IMR-90 (cell line): ENCODE data around the gene MMP12. TPM values are rescaled to one million over a fixed set of nuclear protein-coding genes. Genes with fewer than 3 reads are reported as not detected.

ENCODE experiments used
- ATAC-seq: fragments of 200-7000 bp; cut with Tn5 transposase; 2 replicates; pipeline ENCODE4 v1.9.1; 2020; ENCODE audit warnings: low read depth, mild to moderate bottlenecking, moderate library complexity
- BruUV-seq: library from RNA; stranded (reverse); fragments of 400-500 nt; replicated peaks from 2 replicates; lab custom pipeline; 2021; lab: Mats Ljungman, UMichigan
- CTCF ChIA-PET: fragments of 300-600 bp; formaldehyde crosslinking; extraction: SDS; loops from one replicate; lab custom pipeline; 2021; ENCODE audit warnings: antibody characterized with exemption; lab: Yijun Ruan, JAX
- POLR2A ChIA-PET: fragments of 300-600 bp; sonication (Branson Sonifier 250); formaldehyde crosslinking; loops from one replicate; lab custom pipeline; 2022; ENCODE audit warnings: antibody characterized with exemption; ENCODE audit not compliant: unreplicated experiment; lab: Charles Lee
- DNase-seq: peaks from one replicate; pipeline ENCODE4 v3.0.0; 2013
- H2AFZ ChIP-seq: replicated peaks from 2 replicates; pipeline ENCODE3; 2013; ENCODE audit warnings: low read length, mild to moderate bottlenecking; ENCODE audit not compliant: poor library complexity
- H2AK5ac ChIP-seq: 2 replicates; pipeline ENCODE4 v1.6.1; 2013; ENCODE audit warnings: low read depth, low read length, inconsistent platforms
- H2AK9ac ChIP-seq: replicated peaks from 2 replicates; pipeline ENCODE3; 2013; ENCODE audit warnings: mild to moderate bottlenecking, low read depth, low read length, moderate library complexity; ENCODE audit not compliant: poor library complexity
- H2BK120ac ChIP-seq: 2 replicates; pipeline ENCODE4 v1.6.1; 2013; ENCODE audit warnings: low read depth, low read length, inconsistent platforms
- H2BK15ac ChIP-seq: 3 replicates; pipeline ENCODE4 v1.6.1; 2013; ENCODE audit warnings: low read depth, low read length, inconsistent platforms
- H2BK20ac ChIP-seq: 2 replicates; pipeline ENCODE4 v1.6.1; 2013; ENCODE audit warnings: low read depth, mild to moderate bottlenecking, inconsistent platforms, low read length, moderate library complexity
- H2BK5ac ChIP-seq: 2 replicates; pipeline ENCODE4 v1.6.1; 2013; ENCODE audit warnings: mild to moderate bottlenecking, low read depth, low read length, inconsistent platforms; ENCODE audit not compliant: poor library complexity, severe bottlenecking
- H3K14ac ChIP-seq: replicated peaks from 2 replicates; pipeline ENCODE4 v1.6.1; 2013; ENCODE audit warnings: low read depth, low read length, inconsistent platforms
- H3K18ac ChIP-seq: 2 replicates; pipeline ENCODE4 v1.6.1; 2013; ENCODE audit warnings: low read depth, low read length, control low read depth
- H3K23ac ChIP-seq: 2 replicates; pipeline ENCODE4 v1.6.1; 2013; ENCODE audit warnings: low read depth, low read length, inconsistent platforms
- H3K27ac ChIP-seq: 2 replicates; pipeline ENCODE4 v1.5.1; 2013; ENCODE audit warnings: mild to moderate bottlenecking, control low read depth, low read length; ENCODE audit not compliant: insufficient read depth
- H3K27me3 ChIP-seq: 2 replicates; pipeline ENCODE4 v1.6.1; 2013; ENCODE audit warnings: low read length; ENCODE audit not compliant: control insufficient read depth, insufficient read depth
- H3K36me3 ChIP-seq: 2 replicates; pipeline ENCODE4 v1.6.1; 2013; ENCODE audit warnings: low read length, mixed read lengths; ENCODE audit not compliant: control insufficient read depth, insufficient read depth
- H3K4ac ChIP-seq: 2 replicates; pipeline ENCODE4 v1.6.1; 2013; ENCODE audit warnings: low read depth, low read length, inconsistent platforms
- H3K4me1 ChIP-seq: 2 replicates; pipeline ENCODE4 v1.6.1; 2013; ENCODE audit warnings: low read length, mixed read lengths; ENCODE audit not compliant: control insufficient read depth, insufficient read depth
- H3K4me2 ChIP-seq: 2 replicates; pipeline ENCODE4 v1.6.1; 2013; ENCODE audit warnings: low read depth, mild to moderate bottlenecking, control low read depth, low read length, moderate library complexity
- H3K4me3 ChIP-seq: 2 replicates; pipeline ENCODE4 v1.5.1; 2013; ENCODE audit warnings: low read depth, mild to moderate bottlenecking, control low read depth, low read length, moderate library complexity; ENCODE audit not compliant: insufficient read depth
- H3K56ac ChIP-seq: 2 replicates; pipeline ENCODE4 v1.6.1; 2013; ENCODE audit warnings: low read length, inconsistent platforms; ENCODE audit not compliant: insufficient read depth; ENCODE audit errors: extremely low read depth
- H3K79me1 ChIP-seq, 2 experiments: 2 replicates each; pipeline ENCODE4 v1.6.1; 2013; ENCODE audit warnings: low read length in 2 of 2, inconsistent platforms in 1 of 2, low read depth in 1 of 2
- H3K9ac ChIP-seq: 2 replicates; pipeline ENCODE4 v1.6.1; 2013; ENCODE audit warnings: low read depth, low read length, control low read depth
- H3K9me1 ChIP-seq: 2 replicates; pipeline ENCODE4 v1.6.1; 2013; ENCODE audit warnings: low read length, inconsistent platforms; ENCODE audit not compliant: insufficient read depth
- H3K9me3 ChIP-seq: 2 replicates; pipeline ENCODE4 v1.6.1; 2013; ENCODE audit warnings: low read length; ENCODE audit not compliant: control insufficient read depth, insufficient read depth
- H4K20me1 ChIP-seq: 2 replicates; pipeline ENCODE4 v1.6.1; 2013; ENCODE audit warnings: low read length, inconsistent platforms; ENCODE audit not compliant: insufficient read depth
- H4K5ac ChIP-seq: 2 replicates; pipeline ENCODE4 v1.6.1; 2013; ENCODE audit warnings: mild to moderate bottlenecking, low read depth, low read length, control low read depth
- H4K8ac ChIP-seq, 2 experiments: 2 replicates each; pipeline ENCODE4 v1.6.1; 2013; ENCODE audit warnings: low read depth in 2 of 2, low read length in 2 of 2, control low read depth in 1 of 2, inconsistent platforms in 1 of 2
- H4K91ac ChIP-seq: 2 replicates; pipeline ENCODE4 v1.6.1; 2013; ENCODE audit warnings: low read depth, low read length, inconsistent platforms; ENCODE audit not compliant: insufficient read depth
- CEBPB ChIP-seq: IDR thresholded peaks from 2 replicates; pipeline ENCODE4 v1.6.1; 2012; ENCODE audit warnings: low read depth, low read length, improper control_type of control experiment
- SMC3 ChIP-seq: fragments of 150-350 bp; IDR thresholded peaks from 2 replicates; pipeline ENCODE4 v1.6.1; 2016; ENCODE audit warnings: low read depth, mild to moderate bottlenecking, antibody characterized with exemption, low read length, moderate library complexity
- WGBS, 2 experiments: methylation state at CpG; one replicate each; pipeline versions ENCODE4 v1.1.5 to v1.1.7; 2013; ENCODE audit warnings: missing lambda C conversion rate in 2 of 2; ENCODE audit not compliant: insufficient read length in 1 of 2; ENCODE audit errors: extremely low coverage in 2 of 2; 5-methylcytosine and 5-hydroxymethylcytosine counted together
- dilution Hi-C: fragments of 300-500 bp; cut with HindIII; formaldehyde crosslinking; loops from one replicate; pipeline ENCODE4 v1.14.3; 2018; ENCODE audit warnings: low sequenced_read_pairs; ENCODE audit not compliant: unreplicated experiment
- in situ Hi-C: fragments of 300-500 bp; cut with MboI; formaldehyde crosslinking; loops from 3 replicates; pipeline ENCODE4 v1.14.3; 2019; ENCODE audit warnings: low sequenced_read_pairs, inconsistent platforms, mixed read lengths
- intact Hi-C: fragments of 100-400 bp; cut with micrococcal nuclease; formaldehyde crosslinking; loops from 2 replicates; pipeline ENCODE4 v1.10.0; 2022
- polyA plus RNA-seq, 3 experiments: library from polyadenylated mRNA; depleted of rRNA; stranded (reverse); fragments of >200 nt; gene quantifications; 2 replicates each; pipeline ENCODE4 v1.2.3, GENCODE V29; 2012; ENCODE audit warnings: low replicate concordance in 1 of 3
- total RNA-seq: library from RNA; depleted of rRNA; stranded (reverse); fragments of >200 nt; gene quantifications from 2 replicates; pipeline ENCODE4 v1.2.3, GENCODE V29; 2012

The MMP12 gene
- total and polyA plus RNA-seq, 2 of the 4 experiments (the other 2 are of a cell fraction) = not detected

DNA sequence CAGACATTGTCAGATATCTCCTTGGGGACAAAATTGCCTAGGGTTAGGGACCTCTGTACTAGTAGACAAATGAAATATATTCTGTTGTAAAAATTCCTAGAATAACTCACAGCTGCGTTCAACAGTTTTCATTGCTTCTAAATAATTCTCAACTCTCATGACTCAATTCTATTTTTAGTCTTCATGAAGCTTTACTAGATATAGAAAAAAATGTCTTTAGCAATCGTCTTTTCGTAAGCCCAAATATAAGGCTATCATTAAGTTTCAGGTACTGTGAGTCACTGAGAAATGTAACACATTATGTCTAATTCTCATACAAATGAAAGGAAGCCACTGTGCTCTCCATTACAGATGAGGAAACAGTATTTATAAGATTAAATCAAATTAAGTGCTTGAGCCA lies 6.4 kb downstream of the MMP12 start:
- Histone ChIP-seq H2AK5ac (no peak overlapping the region), H3K23ac (no peak overlapping the region), H3K9me3 (no peaks in the 10 kb centered on the region), H2BK5ac (no peak overlapping the region), H3K14ac (no peak overlapping the region), H2BK120ac (no peak overlapping the region), H3K27me3 (peaks cover 6% of the 10 kb centered on the region), H3K79me1 (no peaks in the 10 kb centered on the region), H3K4me3 (no peak overlapping the region), H3K56ac (no peak overlapping the region), H3K4me1 (peaks cover 2% of the 10 kb centered on the region; the same call in 1 of the 2 replicates), H2AK9ac (no peak overlapping the region), H2BK20ac (no peak overlapping the region), H3K18ac (no peak overlapping the region), H3K36me3 (no peaks in the 10 kb centered on the region), H4K91ac (no peak overlapping the region), H3K9me1 (peaks cover 4% of the 10 kb centered on the region; the same call in 1 of the 2 replicates), H4K20me1 (no peaks in the 10 kb centered on the region), H2AFZ (no peak overlapping the region), H3K9ac (no peak overlapping the region), H3K4me2 (peak overlapping the region; percentile 45; the same call in 1 of the 2 replicates), H3K4ac (no peak overlapping the region), H4K8ac (no peak overlapping the region), H4K5ac (no peak overlapping the region), H2BK15ac (no peak overlapping the region), H3K27ac (no peak overlapping the region)
- dilution Hi-C loops = no loop called here
- peak; percentile 44 for DNase-seq
- ATAC-seq = peak; percentile 40
- intact Hi-C loops = no loop called here
- no TSS peak for BruUV-seq
- no CpG with 5 or more reads among the region's 3 CpGs for WGBS, 2 experiments
- POLR2A ChIA-PET = no interaction called here
- in situ Hi-C loops = no loop called here
- TF ChIP-seq CEBPB (0 out of 2 replicates have a peak, but pooled peaks have one; percentile 21), SMC3 (no peak)
- CTCF ChIA-PET = no interaction called here
